ENCODE measurements around the gene RSPO4.

DNA sequence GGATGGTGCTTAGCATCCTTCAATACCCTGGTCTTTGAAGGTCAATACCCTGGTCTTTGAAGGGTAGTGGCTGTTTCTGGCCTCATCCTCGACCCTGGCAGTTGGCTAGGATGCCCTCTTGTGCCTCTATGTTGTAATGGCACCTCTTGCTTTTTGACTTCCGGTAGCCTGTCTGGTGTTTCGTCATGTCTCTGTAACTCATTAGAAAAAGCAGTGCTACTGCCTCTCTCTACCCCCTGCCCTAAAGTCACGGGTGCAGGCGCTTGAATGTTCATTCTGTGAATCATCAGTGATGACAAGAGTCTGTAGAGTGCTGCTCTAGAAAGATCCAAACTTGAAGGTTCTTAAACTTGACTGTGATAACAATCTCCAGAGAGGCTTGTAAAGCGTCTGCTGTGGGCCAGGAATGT, 28.3 kb downstream of the RSPO4 start:
- TF ChIP-seq POLR2AphosphoS5 (IDR thresholded peaks at IDR 0.05), result no peak
- TF ChIP-seq CTCF (IDR thresholded peaks at IDR 0.05), result peak in 1 of 4 experiments; percentile 8

Measured in gastroesophageal sphincter (tissue), 3 donors.